GM12872 (cell line): ENCODE measurements around the gene ZBTB40.

Experiments
- CTCF ChIP-seq: IDR thresholded peaks from 3 replicates; pipeline ENCODE4 v1.5.1; 2011; ENCODE audit warnings: low read depth, mild to moderate bottlenecking, low read length, moderate library complexity; ENCODE audit not compliant: insufficient read depth

The ZBTB40 gene

GRCh38 chr1:22557341-22557950 is 105.8 kb downstream of the ZBTB40 start:
- TF ChIP-seq CTCF, result no peak

- no peak for TF ChIP-seq CTCF
Measured at GRCh38 chr1:22562584-22563583, 111.2 kb downstream of the ZBTB40 start, which contains the start of gene EPHA8. TSS of gene EPHA8 (plus strand) at chr1:22563489. CDS start at chr1:22563636, 147 bp downstream.

- no peak for TF ChIP-seq CTCF
Measured at GRCh38 chr1:22563671-22564602, 112.3 kb downstream of the ZBTB40 start.

GRCh38 chr1:22566161-22566560 is 114.5 kb downstream of the ZBTB40 start:
- no peak for TF ChIP-seq CTCF

- TF ChIP-seq CTCF, result no peak
Measured at GRCh38 chr1:22567197-22567596, 115.5 kb downstream of the ZBTB40 start.

- TF ChIP-seq CTCF, result no peak
Measured at GRCh38 chr1:22567994-22568393, 116.3 kb downstream of the ZBTB40 start.
